Femur (tissue), 1 donor: ENCODE results near the gene CSF3.
"Not testable (repeated sequence)": the region's sequence is repeated elsewhere in the genome, so short reads cannot be mapped to it uniquely, and the experiment has no call there.

Experiments used
- DNase-seq: peaks from one replicate; pipeline ENCODE4 v3.0.0-alpha.2; 2017

CSF3 gene

GRCh38 chr17:39999067-39999466 lies 16.2 kb upstream of the CSF3 start:
- DNase-seq = no peak

- no peak for DNase-seq
Observed at GRCh38 chr17:40000161-40000560, 15.1 kb upstream of the CSF3 start.

DNA sequence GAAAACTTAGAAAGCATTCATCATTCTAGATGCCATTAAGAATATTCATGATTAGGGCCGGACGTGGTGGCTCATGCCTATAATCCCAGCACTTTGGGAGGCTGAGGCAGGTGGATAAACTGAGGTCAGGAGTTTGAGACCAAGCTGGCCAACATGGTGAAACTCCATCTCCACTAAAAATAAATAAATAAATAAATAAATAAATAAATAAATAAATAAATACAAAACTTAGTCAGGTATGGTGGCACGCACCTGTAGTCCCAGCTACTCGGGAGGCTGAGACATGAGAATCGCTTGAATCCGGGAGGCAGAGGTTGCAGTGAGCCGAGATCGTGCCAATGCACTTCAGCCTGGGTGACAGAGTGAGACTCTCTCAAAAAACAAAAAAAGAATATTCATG lies 13.9 kb upstream of the CSF3 start:
- not testable (repeated sequence) for DNase-seq

DNA sequence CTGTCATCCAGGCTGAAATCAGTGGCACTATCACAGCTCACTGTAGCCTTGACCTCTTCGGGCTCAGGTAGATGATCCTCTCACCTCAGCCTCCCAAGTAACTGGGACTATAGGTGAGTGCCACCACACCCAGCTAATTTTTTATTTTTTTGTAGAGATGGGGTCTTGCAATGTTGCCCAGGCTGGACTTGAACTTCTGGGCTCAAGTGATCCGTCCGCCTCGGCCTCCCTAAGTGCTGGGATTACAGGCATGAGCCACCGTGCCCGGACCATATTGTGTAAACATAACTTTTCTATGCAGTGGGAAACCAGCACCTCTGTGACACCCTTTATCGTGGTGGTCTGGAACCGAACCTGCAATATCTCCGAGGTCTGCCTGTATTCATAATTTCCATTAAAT lies 11.2 kb upstream of the CSF3 start:
- DNase-seq = no peak

DNA sequence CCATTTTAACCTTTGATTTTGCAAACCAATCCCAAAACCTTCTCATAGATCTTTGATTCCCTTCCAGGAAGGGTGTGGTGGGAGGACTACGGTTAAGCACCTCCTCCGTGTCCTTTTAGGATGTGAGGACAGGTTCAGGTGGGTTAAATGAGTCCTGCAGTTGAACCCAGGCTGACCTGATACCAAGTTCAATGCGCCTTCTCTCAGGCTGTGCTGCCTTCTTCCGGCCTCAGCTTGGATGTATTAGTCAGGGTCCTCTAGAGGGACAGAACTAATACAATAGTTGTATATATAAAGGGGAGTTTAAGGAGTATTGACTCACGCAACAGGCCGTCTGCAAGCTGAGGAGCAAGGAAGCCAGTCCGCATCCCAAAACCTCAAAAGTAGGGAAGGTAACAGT lies 10.5 kb upstream of the CSF3 start:
- DNase-seq = no peak

DNA sequence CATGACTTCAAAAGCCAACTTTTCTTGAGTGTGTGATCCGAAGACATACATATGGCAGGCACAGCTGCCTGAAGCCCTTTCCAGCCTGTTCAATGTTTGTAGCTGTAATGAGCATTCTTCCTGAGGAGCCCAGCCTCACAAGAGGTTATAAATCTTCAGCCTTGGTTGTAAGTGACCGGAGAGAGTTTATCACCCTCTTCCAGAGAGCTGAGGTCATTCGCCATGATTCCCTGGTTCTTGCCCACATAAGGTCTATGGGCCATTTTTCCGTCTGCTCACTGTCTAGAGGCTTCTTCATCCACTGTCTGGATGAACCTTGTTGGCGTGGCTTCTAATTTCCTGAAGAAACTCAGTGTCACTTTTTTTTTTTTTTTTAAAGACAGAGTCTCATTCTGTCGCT lies 9.7 kb upstream of the CSF3 start:
- no peak for DNase-seq

GRCh38 chr17:40010946-40011500 lies 4.2 kb upstream of the CSF3 start:
- not testable (repeated sequence) for DNase-seq

GRCh38 chr17:40012017-40012647 lies 3.1 kb upstream of the CSF3 start:
- DNase-seq = not testable (repeated sequence)

GRCh38 chr17:40014375-40014980 lies 762 bp upstream of the CSF3 start:
- DNase-seq = no peak

GRCh38 chr17:40015998-40016985 lies 1.1 kb downstream of the CSF3 start:
- DNase-seq = no peak

DNA sequence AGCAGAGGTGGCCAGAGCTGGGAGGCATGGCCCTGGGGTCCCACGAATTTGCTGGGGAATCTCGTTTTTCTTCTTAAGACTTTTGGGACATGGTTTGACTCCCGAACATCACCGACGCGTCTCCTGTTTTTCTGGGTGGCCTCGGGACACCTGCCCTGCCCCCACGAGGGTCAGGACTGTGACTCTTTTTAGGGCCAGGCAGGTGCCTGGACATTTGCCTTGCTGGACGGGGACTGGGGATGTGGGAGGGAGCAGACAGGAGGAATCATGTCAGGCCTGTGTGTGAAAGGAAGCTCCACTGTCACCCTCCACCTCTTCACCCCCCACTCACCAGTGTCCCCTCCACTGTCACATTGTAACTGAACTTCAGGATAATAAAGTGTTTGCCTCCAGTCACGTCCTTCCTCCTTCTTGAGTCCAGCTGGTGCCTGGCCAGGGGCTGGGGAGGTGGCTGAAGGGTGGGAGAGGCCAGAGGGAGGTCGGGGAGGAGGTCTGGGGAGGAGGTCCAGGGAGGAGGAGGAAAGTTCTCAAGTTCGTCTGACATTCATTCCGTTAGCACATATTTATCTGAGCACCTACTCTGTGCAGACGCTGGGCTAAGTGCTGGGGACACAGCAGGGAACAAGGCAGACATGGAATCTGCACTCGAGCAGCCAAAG lies 2.3 kb downstream of the CSF3 start:
- DNase-seq = no peak

GRCh38 chr17:40018211-40019121 lies 3.2 kb downstream of the CSF3 start:
- peak; percentile 84 for DNase-seq

DNA sequence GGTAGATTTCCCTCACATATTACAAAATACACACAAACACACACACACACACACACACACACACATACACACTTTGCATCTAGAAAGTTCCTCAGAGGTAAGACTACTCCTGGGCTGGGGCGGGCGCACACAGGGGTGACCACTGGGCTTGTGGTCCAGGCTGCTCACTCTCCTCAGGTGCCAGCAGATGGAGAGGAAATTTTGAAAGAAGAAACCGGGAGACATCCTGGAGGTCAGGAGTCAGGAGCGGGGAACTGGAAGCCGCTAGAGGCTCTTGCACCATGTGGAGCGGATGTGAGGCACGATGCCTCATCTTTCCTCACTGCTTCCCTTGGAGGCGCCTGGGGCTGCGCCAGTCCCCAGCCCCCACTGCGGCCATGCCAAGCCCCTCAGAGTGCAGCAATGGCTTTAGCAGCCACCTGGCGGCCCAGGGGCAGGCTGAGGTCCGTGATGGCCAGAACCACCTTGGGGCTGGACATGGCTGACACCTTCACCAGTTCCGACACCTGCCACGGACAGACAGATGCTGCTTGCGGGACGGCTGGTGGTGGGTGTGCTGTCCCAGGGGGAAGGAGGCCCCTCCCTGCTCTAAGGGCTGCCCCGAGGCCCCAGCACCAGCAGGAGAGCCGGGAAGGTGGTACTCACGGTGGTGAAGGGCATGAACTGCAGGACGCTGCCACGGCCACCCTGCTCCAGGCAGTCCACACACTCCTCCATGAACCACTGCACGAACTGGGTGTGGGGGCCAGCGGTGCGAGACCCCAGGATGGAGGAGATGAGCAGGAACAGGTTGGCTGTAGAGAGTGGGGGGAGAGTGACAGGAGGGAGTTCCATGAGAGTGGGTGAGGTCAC lies 4.1 kb downstream of the CSF3 start:
- DNase-seq = no peak

DNA sequence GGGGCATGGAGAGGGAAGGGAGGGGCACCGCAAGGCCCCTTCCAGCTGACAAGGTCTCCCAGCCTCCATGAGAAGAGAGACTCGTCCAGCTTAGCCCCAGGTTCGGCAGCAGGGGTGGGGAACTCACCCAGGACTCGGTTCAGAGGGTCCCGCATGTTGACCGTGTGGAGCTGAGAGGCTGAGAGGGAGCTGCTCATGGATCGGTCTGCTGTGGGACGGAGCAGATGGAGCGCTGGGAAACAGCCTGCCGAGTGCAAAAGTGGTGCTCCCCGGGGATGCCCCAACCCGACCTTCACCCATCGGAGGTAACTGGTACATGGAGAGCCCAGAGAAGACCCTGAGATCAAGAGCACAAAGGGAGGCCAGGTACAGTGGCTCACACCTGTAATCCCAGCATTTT lies 4.9 kb downstream of the CSF3 start:
- DNase-seq = no peak

GRCh38 chr17:40021451-40021971 lies 6.3 kb downstream of the CSF3 start:
- DNase-seq = peak; percentile 43

DNA sequence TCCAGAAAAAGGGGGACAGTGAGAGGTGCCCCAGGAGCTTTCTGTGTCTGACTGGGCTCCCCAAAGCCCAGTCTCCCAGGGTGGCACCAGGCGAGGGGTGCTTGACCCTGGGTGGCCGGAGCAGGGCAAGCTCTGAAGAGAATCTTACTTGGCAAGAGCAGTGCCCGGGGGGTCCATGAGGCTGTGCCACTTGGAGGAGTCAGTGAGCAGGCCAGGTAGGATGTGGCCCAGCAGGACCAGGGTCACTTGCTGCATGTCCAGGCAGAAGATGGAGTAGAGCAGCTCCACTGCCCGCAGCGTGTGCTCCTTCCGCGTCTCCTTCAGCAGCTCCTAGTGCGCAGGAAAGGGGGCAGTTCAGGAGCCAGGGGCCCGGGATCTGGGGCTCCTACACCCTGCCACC lies 7.3 kb downstream of the CSF3 start:
- DNase-seq = no peak

GRCh38 chr17:40022961-40023541 lies 7.8 kb downstream of the CSF3 start:
- DNase-seq = no peak

GRCh38 chr17:40023590-40024292 lies 8.5 kb downstream of the CSF3 start:
- peak; percentile 45 for DNase-seq

- DNase-seq = no peak
Observed at GRCh38 chr17:40024901-40025300, 9.7 kb downstream of the CSF3 start.
